Gastroesophageal sphincter (tissue), 3 donors: ENCODE measurements around the gene LIM2.

Experiments used
- EP300 ChIP-seq: sonication (generic); formaldehyde crosslinking; IDR thresholded peaks from one replicate; pipeline ENCODE4 v1.6.1; 2017; ENCODE audit warnings: antibody characterized with exemption, mild to moderate bottlenecking
- POLR2A ChIP-seq, 2 donors: fragments of 450-650 bp; IDR thresholded peaks; one replicate each; pipeline ENCODE4 v1.6.1; 2017; ENCODE audit warnings: antibody characterized with exemption in 2 of 2, mild to moderate bottlenecking in 2 of 2, moderate library complexity in 1 of 2
- TF ChIP-seq, protein P1 (sequence below), 4 experiments: fragments of 200-600 bp in 2 of 4; fragments of 450-650 bp in 2 of 4; sonication (generic) in 1 of 4; IDR thresholded peaks; one replicate each; pipeline ENCODE4 v1.5.1; 2017 to 2019; ENCODE audit warnings: antibody characterized with exemption in 4 of 4, mild to moderate bottlenecking in 2 of 4, moderate library complexity in 2 of 4

DNA sequence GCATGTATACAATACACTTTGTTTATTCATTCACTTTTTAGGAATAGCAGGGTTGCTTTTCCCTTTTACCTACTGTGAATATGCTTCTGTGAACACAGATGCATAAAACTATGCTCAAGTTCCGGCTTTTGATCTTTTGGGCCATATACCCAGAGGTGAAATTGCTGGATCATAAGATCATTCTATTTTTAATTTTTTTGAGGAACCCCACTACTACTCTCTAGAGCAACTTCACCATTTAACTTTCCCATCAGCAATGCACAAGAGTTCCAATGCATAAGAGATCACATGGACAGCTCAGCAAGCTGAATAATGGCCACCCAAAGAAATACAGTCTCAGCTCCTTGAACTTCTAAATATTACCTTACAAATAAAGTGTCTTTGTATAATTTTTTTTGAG is 46.7 kb upstream of the LIM2 start:
- TF ChIP-seq, protein P1, sequence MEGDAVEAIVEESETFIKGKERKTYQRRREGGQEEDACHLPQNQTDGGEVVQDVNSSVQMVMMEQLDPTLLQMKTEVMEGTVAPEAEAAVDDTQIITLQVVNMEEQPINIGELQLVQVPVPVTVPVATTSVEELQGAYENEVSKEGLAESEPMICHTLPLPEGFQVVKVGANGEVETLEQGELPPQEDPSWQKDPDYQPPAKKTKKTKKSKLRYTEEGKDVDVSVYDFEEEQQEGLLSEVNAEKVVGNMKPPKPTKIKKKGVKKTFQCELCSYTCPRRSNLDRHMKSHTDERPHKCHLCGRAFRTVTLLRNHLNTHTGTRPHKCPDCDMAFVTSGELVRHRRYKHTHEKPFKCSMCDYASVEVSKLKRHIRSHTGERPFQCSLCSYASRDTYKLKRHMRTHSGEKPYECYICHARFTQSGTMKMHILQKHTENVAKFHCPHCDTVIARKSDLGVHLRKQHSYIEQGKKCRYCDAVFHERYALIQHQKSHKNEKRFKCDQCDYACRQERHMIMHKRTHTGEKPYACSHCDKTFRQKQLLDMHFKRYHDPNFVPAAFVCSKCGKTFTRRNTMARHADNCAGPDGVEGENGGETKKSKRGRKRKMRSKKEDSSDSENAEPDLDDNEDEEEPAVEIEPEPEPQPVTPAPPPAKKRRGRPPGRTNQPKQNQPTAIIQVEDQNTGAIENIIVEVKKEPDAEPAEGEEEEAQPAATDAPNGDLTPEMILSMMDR (IDR thresholded peaks at IDR 0.05), result no peak
- TF ChIP-seq POLR2A (IDR thresholded peaks at IDR 0.05) (no peak), EP300 (no peak)
